HepG2 (cell line): ENCODE data around the gene DSCAM. TPM values are rescaled to one million over a fixed set of nuclear protein-coding genes. Genes with fewer than 3 reads are reported as not detected.

ENCODE experiments used
- ATAC-seq: fragments of 200-7000 bp; cut with Tn5 transposase; 3 replicates; pipeline ENCODE4 v1.9.1; 2020; ENCODE audit warnings: mild to moderate bottlenecking, moderate library complexity
- BruUV-seq: library from RNA; stranded (reverse); fragments of 400-500 nt; replicated peaks from 2 replicates; lab custom pipeline; 2021; lab: Mats Ljungman, UMichigan
- CTCF ChIA-PET: fragments of 300-600 bp; formaldehyde crosslinking; extraction: SDS; loops from one replicate; lab custom pipeline; 2021; ENCODE audit warnings: low total read pairs, inconsistent platforms, low intra/inter-chr PET ratio; lab: Yijun Ruan, JAX
- POLR2A ChIA-PET: fragments of 350-600 bp; sonication (Branson Sonifier 250); formaldehyde crosslinking; loops from one replicate; lab custom pipeline; 2020; ENCODE audit warnings: antibody characterized with exemption, inconsistent platforms; lab: Yijun Ruan, JAX
- DNase-seq: peaks from one replicate; pipeline ENCODE4 v3.0.0-alpha.2; 2015; ENCODE audit warnings: low spot score
- FAIRE-seq: peaks from 3 replicates; lab custom pipeline; 2011; peaks lifted over from hg19 to GRCh38; lab: Jason Lieb, UNC
- H2AFZ ChIP-seq: one replicate; pipeline ENCODE4 v1.6.1; 2011; ENCODE audit warnings: low read length, inconsistent platforms
- H3K27ac ChIP-seq: fragments of 300-600 bp; 3 replicates; pipeline ENCODE4 v1.8.0; 2011; ENCODE audit warnings: mixed run types, mild to moderate bottlenecking, mixed read lengths, low read length, inconsistent platforms; ENCODE audit not compliant: insufficient read depth; ENCODE audit errors: extremely low read length
- H3K27me3 ChIP-seq, 2 experiments: fragments of 200-600 bp in 1 of 2; 2 replicates in 1 of 2; 3 replicates in 1 of 2; pipeline versions ENCODE4 v1.6.0 to v1.8.0; 2011; ENCODE audit warnings: low read length in 2 of 2, mild to moderate bottlenecking in 2 of 2, moderate library complexity in 2 of 2, inconsistent platforms in 1 of 2; ENCODE audit not compliant: insufficient read depth in 2 of 2, control insufficient read depth in 1 of 2
- H3K36me3 ChIP-seq, 2 experiments: fragments of 200-600 bp in 1 of 2; replicated peaks in 1 of 2; 2 replicates in 1 of 2; 3 replicates in 1 of 2; pipeline versions ENCODE4 v1.5.1 to v1.8.0; 2011; ENCODE audit warnings: low read length in 2 of 2, inconsistent platforms in 1 of 2; ENCODE audit not compliant: insufficient read depth in 2 of 2, control insufficient read depth in 1 of 2
- H3K4me1 ChIP-seq: 2 replicates; pipeline ENCODE4 v1.5.1; 2012; ENCODE audit warnings: low read length, inconsistent platforms; ENCODE audit not compliant: insufficient read depth
- H3K4me2 ChIP-seq: 2 replicates; pipeline ENCODE4 v1.6.0; 2011; ENCODE audit warnings: low read depth, low read length, inconsistent platforms
- H3K4me3 ChIP-seq, 3 experiments: fragments of 200-600 bp in 1 of 3; sonication (generic), shearing (Covaris generic) in 1 of 3; replicated peaks in 1 of 3; 2 replicates each; pipeline ENCODE4 v1.5.1; 2011 to 2016; ENCODE audit warnings: low read length in 3 of 3, inconsistent platforms in 2 of 3, low read depth in 2 of 3, mild to moderate bottlenecking in 2 of 3, control low read depth in 1 of 3, mixed read lengths in 1 of 3; ENCODE audit not compliant: insufficient read depth in 1 of 3
- H3K79me2 ChIP-seq: one replicate; pipeline ENCODE4 v1.6.1; 2011; ENCODE audit warnings: low read length, inconsistent platforms; ENCODE audit not compliant: insufficient read depth
- H3K9ac ChIP-seq: 2 replicates; pipeline ENCODE4 v1.6.0; 2011; ENCODE audit warnings: mild to moderate bottlenecking, low read depth, low read length, inconsistent platforms; ENCODE audit not compliant: insufficient read depth
- H3K9me3 ChIP-seq: 2 replicates; pipeline ENCODE4 v1.5.1; 2012; ENCODE audit warnings: mild to moderate bottlenecking, low read length
- H4K20me1 ChIP-seq: 2 replicates; pipeline ENCODE4 v1.6.0; 2011; ENCODE audit warnings: inconsistent platforms, mild to moderate bottlenecking, low read length, moderate library complexity; ENCODE audit not compliant: insufficient read depth
- AKNA ChIP-seq: sonication (generic); formaldehyde crosslinking; IDR thresholded peaks from 2 replicates; pipeline ENCODE4 v1.4.0; 2020; ENCODE audit warnings: missing genetic modification reagents, borderline replicate concordance
- ARNTL ChIP-seq: sonication (generic); formaldehyde crosslinking; IDR thresholded peaks from 2 replicates; pipeline ENCODE4 v1.4.0; 2020; ENCODE audit warnings: mild to moderate bottlenecking, missing genetic modification reagents
- ATF2 ChIP-seq: sonication (generic); formaldehyde crosslinking; IDR thresholded peaks from 2 replicates; pipeline ENCODE4 v1.4.0; 2020; ENCODE audit warnings: missing genetic modification reagents
- ELF1 ChIP-seq: sonication (generic); formaldehyde crosslinking; IDR thresholded peaks from 2 replicates; pipeline ENCODE4 v1.4.0; 2020; ENCODE audit warnings: missing genetic modification reagents
- HNF4A ChIP-seq: sonication (generic); formaldehyde crosslinking; IDR thresholded peaks from 2 replicates; pipeline ENCODE4 v1.4.0; 2020; ENCODE audit warnings: missing genetic modification reagents
- KLF13 ChIP-seq: sonication (generic); formaldehyde crosslinking; IDR thresholded peaks from 2 replicates; pipeline ENCODE4 v1.4.0; 2020; ENCODE audit warnings: mild to moderate bottlenecking, missing genetic modification reagents
- NAIF1 ChIP-seq: sonication (generic); formaldehyde crosslinking; IDR thresholded peaks from 2 replicates; pipeline ENCODE4 v1.5.0; 2020; ENCODE audit warnings: mild to moderate bottlenecking, missing genetic modification reagents, borderline replicate concordance
- REL ChIP-seq: sonication (generic); formaldehyde crosslinking; conservative IDR thresholded peaks from 2 replicates; pipeline ENCODE4 v1.8.0; 2022; ENCODE audit warnings: mild to moderate bottlenecking, missing genetic modification reagents, moderate library complexity
- SOX13 ChIP-seq, 3 experiments: fragments of 450-650 bp in 1 of 3; sonication (generic) in 1 of 3; formaldehyde crosslinking in 1 of 3; IDR thresholded peaks in 2 of 3; conservative IDR thresholded peaks in 1 of 3; 2 replicates each; pipeline versions ENCODE4 v1.5.0 to v1.6.1; 2016 to 2020; ENCODE audit warnings: antibody characterized with exemption in 1 of 3, mild to moderate bottlenecking in 1 of 3, missing compliant biosample characterization in 1 of 3, missing genetic modification reagents in 1 of 3, moderate library complexity in 1 of 3
- SP1 ChIP-seq, 2 experiments: fragments of 450-650 bp in 1 of 2; sonication (generic) in 1 of 2; formaldehyde crosslinking in 1 of 2; IDR thresholded peaks; 2 replicates each; pipeline versions ENCODE4 v1.4.0 to v1.6.1; 2016 to 2020; ENCODE audit warnings: missing genetic modification reagents in 1 of 2
- TMF1 ChIP-seq: sonication (generic); formaldehyde crosslinking; IDR thresholded peaks from 2 replicates; pipeline ENCODE4 v1.8.1; 2022; ENCODE audit warnings: low read depth, missing genetic modification reagents
- ZBTB34 ChIP-seq: sonication (generic); formaldehyde crosslinking; IDR thresholded peaks from 2 replicates; pipeline ENCODE4 v1.8.0; 2022; ENCODE audit warnings: mild to moderate bottlenecking, missing genetic modification reagents
- ZNF350 ChIP-seq: sonication (generic); formaldehyde crosslinking; IDR thresholded peaks from 2 replicates; pipeline ENCODE4 v1.4.0; 2020; ENCODE audit warnings: mild to moderate bottlenecking, low read depth, missing genetic modification reagents, borderline replicate concordance
- ZNF749 ChIP-seq: sonication (generic); formaldehyde crosslinking; IDR thresholded peaks from 2 replicates; pipeline ENCODE4 v1.8.0; 2022; ENCODE audit warnings: mild to moderate bottlenecking, missing genetic modification reagents, moderate library complexity, borderline replicate concordance
- ZSCAN20 ChIP-seq: sonication (generic); formaldehyde crosslinking; IDR thresholded peaks from 2 replicates; pipeline ENCODE4 v1.4.0; 2020; ENCODE audit warnings: missing genetic modification reagents, mild to moderate bottlenecking, borderline replicate concordance
- in situ Hi-C: cut with HindIII; loops from 2 replicates; pipeline ENCODE4 v1.10.0; 2017; ENCODE audit warnings: low pct_unique_long_range_greater_than_20kb; ENCODE audit not compliant: extremely low pct_ligation_motif_present
- intact Hi-C: fragments of 100-400 bp; cut with micrococcal nuclease; formaldehyde crosslinking; loops from one replicate; pipeline ENCODE4 v1.10.0; 2022; ENCODE audit not compliant: unreplicated experiment
- polyA plus RNA-seq, 8 experiments: library from polyadenylated mRNA; depleted of rRNA in 3 of 8; stranded (reverse) in 7 of 8; unstranded in 1 of 8; fragments of >200 nt; fragmentation: Illumina TruSeq in 4 of 8; extraction: Trizol in 4 of 8; gene quantifications; 2 replicates each; pipeline versions ENCODE4 v1.2.1 to v1.2.3, GENCODE V29; 2011 to 2016; ENCODE audit warnings: low read depth in 4 of 8, missing spikeins in 1 of 8, mixed read lengths in 1 of 8; ENCODE audit not compliant: insufficient read depth in 1 of 8
- total RNA-seq, 5 experiments: library from RNA; depleted of rRNA; stranded (reverse); fragments of >200 nt; fragmentation: Illumina TruSeq; extraction: Trizol; gene quantifications; 2 replicates each; pipeline ENCODE4 v1.2.3, GENCODE V29; 2016; ENCODE audit warnings: low read depth in 1 of 5
- TF ChIP-seq, protein P1 (sequence below): sonication (generic); formaldehyde crosslinking; IDR thresholded peaks from 2 replicates; pipeline ENCODE4 v1.8.1; 2023; ENCODE audit warnings: mild to moderate bottlenecking, moderate library complexity, missing genetic modification reagents

DSCAM gene
- total and polyA plus RNA-seq, 2 of the 13 experiments (the other 11 are each of a cell fraction or from before 2014, with no cell fraction given) = not detected

DNA sequence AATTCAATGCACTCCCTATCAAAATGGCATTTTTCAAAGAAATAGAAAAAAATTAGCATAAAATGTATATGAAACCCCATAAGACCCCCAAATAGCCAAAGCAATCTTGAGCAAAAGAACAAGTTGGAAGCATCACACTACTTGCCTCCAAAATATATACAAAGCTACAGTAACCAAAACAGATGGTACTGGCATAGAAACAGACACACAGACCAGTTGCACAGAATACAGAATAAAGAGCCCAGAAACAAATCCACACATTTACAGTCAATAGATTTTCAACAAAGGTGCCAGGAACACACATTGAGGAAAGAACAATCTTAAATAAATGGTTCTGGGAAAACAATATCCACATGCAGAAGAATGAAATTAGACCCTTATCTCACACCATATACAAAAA lies 350.8 kb downstream of the DSCAM start:
- no TSS peak for BruUV-seq
- ATAC-seq = no peak
- no peak for FAIRE-seq
- Histone ChIP-seq H3K79me2 (no peaks in the 10 kb centered on the region), H3K27ac (no peak overlapping the region), H3K9ac (no peak overlapping the region), H2AFZ (no peak overlapping the region), H3K9me3 (peaks cover 75% of the 10 kb centered on the region), H3K4me2 (no peak overlapping the region), H4K20me1 (no peaks in the 10 kb centered on the region), H3K36me3 (no peaks in the 10 kb centered on the region), H3K4me3 (no peak overlapping the region), H3K4me1 (no peaks in the 10 kb centered on the region), H3K27me3 (no peaks in the 10 kb centered on the region; a peak in 1 of 5 replicates)
- CTCF ChIA-PET = no interaction called here
- in situ Hi-C loops = no loop called here
- POLR2A ChIA-PET = no interaction called here
- intact Hi-C loops = no loop called here
- no peak for DNase-seq
- TF ChIP-seq AKNA = no peak
- no peak for TF ChIP-seq SP1 (IDR thresholded peaks at IDR 0.05)
- TF ChIP-seq SP1 (CRISPR knock-in tag; IDR thresholded peaks at IDR 0.05) = no peak
- no peak for TF ChIP-seq HNF4A (CRISPR knock-in tag)
- no peak for TF ChIP-seq ATF2 (CRISPR knock-in tag)
- TF ChIP-seq NAIF1 (CRISPR knock-in tag) = no peak
- no peak for TF ChIP-seq ZNF749 (CRISPR knock-in tag)
- no peak for TF ChIP-seq ARNTL
- TF ChIP-seq ELF1 (CRISPR knock-in tag) = no peak
- TF ChIP-seq, protein P1, sequence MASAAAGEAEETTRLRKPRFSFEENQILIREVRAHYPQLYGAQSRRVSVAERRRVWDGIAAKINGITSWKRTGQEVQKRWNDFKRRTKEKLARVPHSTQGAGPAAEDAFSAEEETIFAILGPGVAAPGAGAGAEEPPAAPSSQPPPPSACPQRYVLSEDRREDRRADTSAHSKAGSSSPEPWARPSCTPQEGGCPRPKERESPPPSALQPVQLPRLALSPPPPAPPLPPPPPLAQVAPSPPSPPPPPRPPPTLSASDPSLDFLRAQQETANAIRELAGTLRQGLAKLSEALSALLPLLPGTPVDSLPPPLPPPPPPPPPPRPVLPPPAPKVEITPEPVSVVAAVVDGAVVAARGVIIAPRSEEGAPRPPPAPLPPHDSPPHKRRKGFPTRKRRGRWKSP (CRISPR knock-in tag) = no peak
- no peak for TF ChIP-seq KLF13
- no peak for TF ChIP-seq ZNF350
- TF ChIP-seq TMF1 (CRISPR knock-in tag) = no peak
- no peak for TF ChIP-seq REL
- TF ChIP-seq ZBTB34 (CRISPR knock-in tag) = no peak
- no peak for TF ChIP-seq ZSCAN20 (CRISPR knock-in tag)
- TF ChIP-seq SOX13 (IDR thresholded peaks at IDR 0.05) = no peak
- TF ChIP-seq SOX13 (CRISPR knock-in tag; conservative IDR thresholded peaks at IDR 0.05 in 1 of 2, IDR thresholded peaks at IDR 0.05 in 1 of 2) = no peak
